ENCODE results near the gene UTP25. TPM values are rescaled to one million over a fixed set of nuclear protein-coding genes. Genes with fewer than 3 reads are reported as not detected.
A peak's percentile ranks its signal among the peaks of the same experiment; 100 is the strongest.

The UTP25 gene
- total and polyA plus RNA-seq, 2 experiments from 2014 or later: 3.1 to 5.4 TPM

- H3K27me3 ChIP-seq: peaks cover 15% of the 10 kb centered on the region
- DNase-seq (ENCODE audit: low read depth in 1 of 2, low spot score in 1 of 2): no peak
- H3K9me3 ChIP-seq (ENCODE audit: low read depth): no peaks in the 10 kb centered on the region
- H3K4me3 ChIP-seq: no peak overlapping the region
- H3K36me3 ChIP-seq: no peaks in the 10 kb centered on the region
- TF ChIP-seq CTCF (IDR thresholded peaks at IDR 0.05; ENCODE audit: low read depth, low read length): no peak
- H3K4me1 ChIP-seq (ENCODE audit: low read depth): peaks cover 16% of the 10 kb centered on the region
- H3K27ac ChIP-seq: no peak overlapping the region
These were observed 38.4 kb downstream of the UTP25 start for GRCh38 chr1:209866201-209866600.

DNA sequence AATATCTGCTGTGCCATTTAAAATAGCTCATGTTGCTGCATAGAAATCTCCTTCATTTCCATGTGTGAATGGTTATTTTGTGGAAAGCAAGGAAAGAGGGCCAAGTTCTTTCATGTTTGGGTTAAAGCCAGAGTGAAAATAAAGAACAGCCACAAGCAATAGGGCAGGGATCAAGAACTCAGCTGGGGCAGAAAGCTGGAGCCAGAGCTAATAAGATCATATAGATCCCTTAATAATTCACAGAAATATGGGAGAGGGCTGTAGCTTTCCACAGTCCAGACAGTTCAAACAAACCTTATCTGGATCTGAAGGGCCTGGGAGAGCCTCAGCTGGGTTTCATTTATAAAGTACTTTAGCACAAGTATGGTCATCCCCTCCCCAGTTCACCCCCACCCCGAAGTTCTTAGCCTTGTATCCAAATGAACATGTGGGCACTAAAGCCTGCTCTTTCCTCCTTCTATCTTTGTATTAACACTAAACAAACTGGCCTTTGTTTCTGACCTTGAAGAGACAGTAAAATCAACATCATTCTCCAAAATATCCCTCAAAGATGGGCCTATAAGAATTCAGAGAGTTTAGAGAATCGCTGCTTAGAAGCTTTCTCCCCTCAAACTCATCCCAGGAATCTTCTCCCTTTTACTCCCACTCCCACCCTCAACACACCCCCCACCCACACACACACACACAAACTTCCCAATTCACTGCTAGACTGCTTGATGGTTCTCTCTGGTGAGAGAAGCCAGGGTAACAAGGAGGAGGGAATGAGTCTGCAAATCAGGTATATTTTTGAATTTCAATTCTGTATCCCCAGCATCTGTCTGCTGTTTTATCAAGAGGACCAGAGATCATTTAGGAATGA is 41.7 kb downstream of the UTP25 start:
- Histone ChIP-seq H3K9me3 (ENCODE audit: low read depth) (no peaks in the 10 kb centered on the region), H3K36me3 (no peaks in the 10 kb centered on the region), H3K4me1 (ENCODE audit: low read depth) (peaks cover 9% of the 10 kb centered on the region), H3K27ac (no peak overlapping the region), H3K27me3 (no peaks in the 10 kb centered on the region), H3K4me3 (no peak overlapping the region)
- DNase-seq (ENCODE audit: low read depth in 1 of 2, low spot score in 1 of 2): peak in 1 of 2 donors; percentile 30
- TF ChIP-seq CTCF (IDR thresholded peaks at IDR 0.05; ENCODE audit: low read depth, low read length): no peak

DNA sequence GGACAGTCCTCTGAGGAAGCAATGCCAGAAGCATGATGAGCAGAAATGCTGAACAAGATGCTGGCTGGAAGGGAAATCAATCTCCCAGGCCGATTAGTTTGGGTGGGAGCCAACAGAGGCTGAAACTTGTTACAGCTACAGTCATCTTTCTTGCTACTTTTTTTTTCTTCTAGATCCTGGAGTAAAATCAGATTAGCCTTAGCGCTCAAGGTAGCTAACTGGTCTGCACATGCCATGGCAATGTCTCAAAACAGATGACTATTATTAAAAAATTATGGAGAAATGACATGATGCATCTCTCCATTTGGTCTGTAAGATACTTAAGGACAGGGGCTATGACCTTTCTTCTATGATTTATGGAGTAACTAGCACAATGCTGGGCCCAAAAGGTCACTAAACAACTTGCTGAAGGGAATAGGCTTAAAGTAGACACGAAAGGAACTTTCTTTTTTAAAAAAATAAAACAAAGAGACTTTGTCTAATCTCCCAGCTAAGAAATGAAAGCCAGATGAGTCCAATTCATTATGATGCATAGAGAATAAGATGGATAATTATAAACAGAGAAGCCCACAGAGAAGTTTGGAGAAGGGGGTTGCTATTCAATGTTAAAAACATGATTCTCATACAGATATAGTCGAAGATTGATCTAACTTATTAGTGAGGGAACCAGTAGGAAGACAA is 42.5 kb downstream of the UTP25 start:
- DNase-seq (ENCODE audit: low read depth in 1 of 2, low spot score in 1 of 2): no peak
- Histone ChIP-seq H3K9me3 (ENCODE audit: low read depth) (no peaks in the 10 kb centered on the region), H3K36me3 (no peaks in the 10 kb centered on the region), H3K27me3 (no peaks in the 10 kb centered on the region), H3K4me1 (ENCODE audit: low read depth) (peaks cover 9% of the 10 kb centered on the region), H3K27ac (no peak overlapping the region), H3K4me3 (no peak overlapping the region)
- TF ChIP-seq CTCF (IDR thresholded peaks at IDR 0.05; ENCODE audit: low read depth, low read length): no peak

DNA sequence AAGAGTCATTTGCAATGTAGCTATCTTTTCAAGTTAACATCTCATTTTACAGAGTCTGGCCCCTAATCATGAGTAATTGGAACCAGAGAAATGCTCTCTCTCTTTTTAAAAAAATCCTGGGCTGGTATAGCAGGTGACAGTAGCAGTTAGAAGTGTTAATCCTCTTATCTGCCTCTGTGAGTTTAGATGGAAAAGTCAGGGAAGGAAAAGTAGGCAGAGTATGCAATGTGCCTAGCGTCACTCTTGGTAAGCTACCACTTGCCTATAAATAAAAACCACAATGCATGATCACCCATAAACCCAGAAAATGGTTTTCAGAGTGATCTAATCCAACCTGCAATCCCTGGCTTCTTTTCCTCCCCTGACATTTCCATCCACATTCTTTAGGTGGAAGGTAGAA is 43.2 kb downstream of the UTP25 start:
- Histone ChIP-seq H3K4me3 (no peak overlapping the region), H3K27ac (no peak overlapping the region), H3K4me1 (ENCODE audit: low read depth) (peaks cover 9% of the 10 kb centered on the region), H3K9me3 (ENCODE audit: low read depth) (no peaks in the 10 kb centered on the region), H3K27me3 (no peaks in the 10 kb centered on the region), H3K36me3 (no peaks in the 10 kb centered on the region)
- DNase-seq (ENCODE audit: low read depth in 1 of 2, low spot score in 1 of 2): no peak
- TF ChIP-seq CTCF (IDR thresholded peaks at IDR 0.05; ENCODE audit: low read depth, low read length): no peak

- peaks cover 9% of the 10 kb centered on the region for H3K4me1 ChIP-seq (ENCODE audit: low read depth)
- DNase-seq (ENCODE audit: low read depth in 1 of 2, low spot score in 1 of 2): no peak
- H3K27ac ChIP-seq: no peak overlapping the region
- no peak overlapping the region for H3K4me3 ChIP-seq
- H3K36me3 ChIP-seq: no peaks in the 10 kb centered on the region
- TF ChIP-seq CTCF (IDR thresholded peaks at IDR 0.05; ENCODE audit: low read depth, low read length): no peak
- no peaks in the 10 kb centered on the region for H3K27me3 ChIP-seq
- H3K9me3 ChIP-seq (ENCODE audit: low read depth): no peaks in the 10 kb centered on the region
These were observed 43.7 kb downstream of the UTP25 start for GRCh38 chr1:209871430-209871829.

Measured in cardiac muscle cell (in vitro differentiated cells and primary cell).